Adrenal gland (tissue), 5 donors: ENCODE data around the gene TMEM151B.

Experiments used
- POLR2A ChIP-seq, 2 donors: fragments of 450-650 bp; IDR thresholded peaks; one replicate each; pipeline ENCODE4 v1.6.1; 2017; ENCODE audit warnings: antibody characterized with exemption in 2 of 2, mild to moderate bottlenecking in 2 of 2, moderate library complexity in 1 of 2
- TF ChIP-seq, protein P1 (sequence below), 6 experiments: fragments of 450-650 bp in 4 of 6; fragments of 200-600 bp in 2 of 6; sonication (generic) in 1 of 6; IDR thresholded peaks; 1 replicate in 5 of 6; 2 replicates in 1 of 6; pipeline versions ENCODE4 v1.5.1 to v1.8.0; 2016 to 2021; ENCODE audit warnings: antibody characterized with exemption in 6 of 6, mild to moderate bottlenecking in 2 of 6, moderate library complexity in 1 of 6
- donor health status: DM: no; HTN: no; CAD: no.

DNA sequence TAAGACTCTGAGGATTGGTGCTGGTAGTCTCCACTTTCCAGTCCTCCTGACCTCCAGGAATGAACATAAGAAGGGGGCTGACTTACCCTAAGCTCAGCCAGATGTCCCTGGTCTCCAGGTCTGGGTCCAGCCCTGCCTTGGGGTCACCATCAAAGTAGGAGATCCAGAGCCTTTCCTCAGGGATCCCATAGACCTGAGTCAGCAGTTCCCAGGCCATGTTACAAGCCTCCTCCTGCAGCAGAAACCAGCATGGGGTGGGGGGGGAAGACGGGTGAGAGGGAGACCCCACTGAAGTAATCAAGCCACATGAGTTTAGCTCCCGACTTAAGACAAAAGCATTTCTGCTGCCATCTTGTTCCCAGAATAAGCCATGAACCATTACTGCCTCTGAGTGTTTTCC lies 41.1 kb downstream of the TMEM151B start:
- TF ChIP-seq, protein P1, sequence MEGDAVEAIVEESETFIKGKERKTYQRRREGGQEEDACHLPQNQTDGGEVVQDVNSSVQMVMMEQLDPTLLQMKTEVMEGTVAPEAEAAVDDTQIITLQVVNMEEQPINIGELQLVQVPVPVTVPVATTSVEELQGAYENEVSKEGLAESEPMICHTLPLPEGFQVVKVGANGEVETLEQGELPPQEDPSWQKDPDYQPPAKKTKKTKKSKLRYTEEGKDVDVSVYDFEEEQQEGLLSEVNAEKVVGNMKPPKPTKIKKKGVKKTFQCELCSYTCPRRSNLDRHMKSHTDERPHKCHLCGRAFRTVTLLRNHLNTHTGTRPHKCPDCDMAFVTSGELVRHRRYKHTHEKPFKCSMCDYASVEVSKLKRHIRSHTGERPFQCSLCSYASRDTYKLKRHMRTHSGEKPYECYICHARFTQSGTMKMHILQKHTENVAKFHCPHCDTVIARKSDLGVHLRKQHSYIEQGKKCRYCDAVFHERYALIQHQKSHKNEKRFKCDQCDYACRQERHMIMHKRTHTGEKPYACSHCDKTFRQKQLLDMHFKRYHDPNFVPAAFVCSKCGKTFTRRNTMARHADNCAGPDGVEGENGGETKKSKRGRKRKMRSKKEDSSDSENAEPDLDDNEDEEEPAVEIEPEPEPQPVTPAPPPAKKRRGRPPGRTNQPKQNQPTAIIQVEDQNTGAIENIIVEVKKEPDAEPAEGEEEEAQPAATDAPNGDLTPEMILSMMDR (IDR thresholded peaks at IDR 0.05) = no peak
- no peak for TF ChIP-seq POLR2A (IDR thresholded peaks at IDR 0.05)
